Smooth muscle cell (in vitro differentiated cells): ENCODE data around the gene TMEM234. TPM values are rescaled to one million over a fixed set of nuclear protein-coding genes. Genes with fewer than 3 reads are reported as not detected.

ENCODE experiments used
- DNase-seq: peaks from one replicate; lab custom pipeline; 2025; ENCODE audit not compliant: unreplicated experiment; lab: John Stamatoyannopoulos, UW
- H2AFZ ChIP-seq: fragments of 200-600 bp; sonication (generic); 2 replicates; pipeline ENCODE4 v1.6.0; 2016; ENCODE audit warnings: antibody characterized with exemption, low read depth, mild to moderate bottlenecking
- H3F3A ChIP-seq: fragments of 200-600 bp; sonication (generic); 2 replicates; pipeline ENCODE4 v1.6.0; 2017; ENCODE audit warnings: antibody characterized with exemption, low read depth
- H3K27ac ChIP-seq: fragments of 200-600 bp; sonication (generic); 2 replicates; pipeline ENCODE4 v1.5.1; 2016; ENCODE audit warnings: low read depth, mild to moderate bottlenecking
- H3K27me3 ChIP-seq: fragments of 200-600 bp; sonication (generic); 2 replicates; pipeline ENCODE4 v1.6.1; 2016; ENCODE audit warnings: low read depth, mild to moderate bottlenecking
- H3K36me3 ChIP-seq: fragments of 200-600 bp; sonication (generic); 2 replicates; pipeline ENCODE4 v1.5.1; 2016; ENCODE audit warnings: low read depth
- H3K4me1 ChIP-seq: fragments of 200-600 bp; sonication (generic); 2 replicates; pipeline ENCODE4 v1.5.1; 2016; ENCODE audit warnings: low read depth
- H3K4me2 ChIP-seq: fragments of 200-600 bp; sonication (generic); 2 replicates; pipeline ENCODE4 v1.6.0; 2016; ENCODE audit warnings: mild to moderate bottlenecking
- H3K4me3 ChIP-seq: fragments of 200-600 bp; sonication (generic); 2 replicates; pipeline ENCODE4 v1.5.1; 2016; ENCODE audit warnings: mild to moderate bottlenecking
- H3K79me2 ChIP-seq: fragments of 200-600 bp; sonication (generic); 2 replicates; pipeline ENCODE4 v1.6.0; 2016; ENCODE audit warnings: low read depth, mild to moderate bottlenecking
- H3K9ac ChIP-seq: fragments of 200-600 bp; sonication (generic); 2 replicates; pipeline ENCODE4 v1.6.0; 2016; ENCODE audit warnings: low read depth
- H3K9me3 ChIP-seq: fragments of 200-600 bp; sonication (generic); replicated peaks from 2 replicates; pipeline ENCODE4 v1.5.1; 2016; ENCODE audit warnings: low read depth
- H4K20me1 ChIP-seq: fragments of 200-600 bp; sonication (generic); 2 replicates; pipeline ENCODE4 v1.6.0; 2016; ENCODE audit warnings: low read depth
- CTCF ChIP-seq: fragments of 200-600 bp; sonication (generic); IDR thresholded peaks from 2 replicates; pipeline ENCODE4 v1.5.1; 2017; ENCODE audit warnings: borderline replicate concordance, mild to moderate bottlenecking, antibody characterized with exemption; ENCODE audit not compliant: insufficient read depth, poor library complexity, severe bottlenecking
- WGBS: methylation state at CpG from one replicate; pipeline ENCODE4 v1.1.7; 2016; ENCODE audit warnings: low lambda C conversion rate; 5-methylcytosine and 5-hydroxymethylcytosine counted together
- polyA plus RNA-seq: library from polyadenylated mRNA; unstranded; fragments of >200 nt; fragmentation: Nextera tagmentation; extraction: Ambion mirVana; gene quantifications from 2 replicates; pipeline ENCODE4 v1.2.1, GENCODE V29; 2016
- total RNA-seq: library from RNA; depleted of rRNA; stranded (reverse); fragments of >200 nt; gene quantifications from 2 replicates; pipeline ENCODE4 v1.2.3, GENCODE V29; 2014

Gene TMEM234
- total and polyA plus RNA-seq, 2 experiments from 2014 or later, result 10.9 to 19.8 TPM

GRCh38 chr1:32208891-32209328 lies 13.2 kb downstream of the TMEM234 start, which contains the start of gene DCDC2B:
TSS of gene DCDC2B (plus strand) at chr1:32209089. CDS start at chr1:32209094, 5 bp downstream.
- H3K9ac ChIP-seq, result no peak within 1 kb of the TSS
- no peaks in the 10 kb centered on the region for H3K27me3 ChIP-seq
- H3K27ac ChIP-seq, result no peak within 1 kb of the TSS
- no peaks in the 10 kb centered on the region for H3K36me3 ChIP-seq
- H3K4me1 ChIP-seq, result peaks cover 3% of the 10 kb centered on the region
- H2AFZ ChIP-seq, result no peak within 1 kb of the TSS
- DNase-seq, result no peak
- no peak within 1 kb of the TSS for H3K4me3 ChIP-seq
- no peaks in the 10 kb centered on the region for H3K9me3 ChIP-seq
- H3F3A ChIP-seq, result no peaks in the 10 kb centered on the region
- no peak for TF ChIP-seq CTCF
- H3K79me2 ChIP-seq, result no peaks in the 10 kb centered on the region
- H4K20me1 ChIP-seq, result no peaks in the 10 kb centered on the region
- 98% methylated on average over 5 of the region's 5 CpGs for WGBS
- H3K4me2 ChIP-seq, result no peak within 1 kb of the TSS

- Histone ChIP-seq H2AFZ (no peak overlapping the region), H3K9ac (no peak overlapping the region), H4K20me1 (no peaks in the 10 kb centered on the region), H3K4me3 (no peak overlapping the region), H3K36me3 (no peaks in the 10 kb centered on the region), H3K79me2 (no peaks in the 10 kb centered on the region), H3K4me2 (no peak overlapping the region), H3F3A (no peaks in the 10 kb centered on the region), H3K27ac (no peak overlapping the region), H3K27me3 (no peaks in the 10 kb centered on the region), H3K4me1 (peaks cover 3% of the 10 kb centered on the region), H3K9me3 (no peaks in the 10 kb centered on the region)
- 96% methylated on average over 6 of the region's 6 CpGs for WGBS
- no peak for TF ChIP-seq CTCF
- DNase-seq, result no peak
Observed at GRCh38 chr1:32208469-32208868, 13.7 kb downstream of the TMEM234 start.

GRCh38 chr1:32205401-32206370 lies 16.5 kb downstream of the TMEM234 start, which contains the start of gene IQCC:
TSS of gene IQCC (plus strand) at chr1:32205671. CDS start at chr1:32205682, 11 bp downstream.
- peak; percentile 48 for DNase-seq
- 6% methylated on average over 77 of the region's 77 CpGs for WGBS
- peak within 1 kb of the TSS; percentile 99 for H3K4me2 ChIP-seq
- no peak for TF ChIP-seq CTCF
- H3K9me3 ChIP-seq, result no peaks in the 10 kb centered on the region
- H2AFZ ChIP-seq, result peak within 1 kb of the TSS; percentile 18
- H3K79me2 ChIP-seq, result no peaks in the 10 kb centered on the region
- H3K4me1 ChIP-seq, result peaks cover 8% of the 10 kb centered on the region
- no peaks in the 10 kb centered on the region for H3K36me3 ChIP-seq
- H3K27ac ChIP-seq, result peak within 1 kb of the TSS; percentile 72
- H3K4me3 ChIP-seq, result peak within 1 kb of the TSS; percentile 83
- H3K27me3 ChIP-seq, result no peaks in the 10 kb centered on the region
- no peaks in the 10 kb centered on the region for H4K20me1 ChIP-seq
- H3F3A ChIP-seq, result peaks cover 3% of the 10 kb centered on the region
- H3K9ac ChIP-seq, result peak within 1 kb of the TSS; percentile 97
